ENCODE results near the gene ELSPBP1. TPM values are rescaled to one million over a fixed set of nuclear protein-coding genes. Genes with fewer than 3 reads are reported as not detected.

Gene ELSPBP1
- total RNA-seq, 1 experiment from 2014 or later: not detected

GRCh38 chr19:48020686-48021085 is 26.3 kb downstream of the ELSPBP1 start (continued):
- TF ChIP-seq POLR2AphosphoS5 (IDR thresholded peaks at IDR 0.05; ENCODE audit: low read depth, low read length): no peak
- TF ChIP-seq ELF1 (IDR thresholded peaks at IDR 0.05; ENCODE audit: borderline replicate concordance, low read depth): no peak

DNA sequence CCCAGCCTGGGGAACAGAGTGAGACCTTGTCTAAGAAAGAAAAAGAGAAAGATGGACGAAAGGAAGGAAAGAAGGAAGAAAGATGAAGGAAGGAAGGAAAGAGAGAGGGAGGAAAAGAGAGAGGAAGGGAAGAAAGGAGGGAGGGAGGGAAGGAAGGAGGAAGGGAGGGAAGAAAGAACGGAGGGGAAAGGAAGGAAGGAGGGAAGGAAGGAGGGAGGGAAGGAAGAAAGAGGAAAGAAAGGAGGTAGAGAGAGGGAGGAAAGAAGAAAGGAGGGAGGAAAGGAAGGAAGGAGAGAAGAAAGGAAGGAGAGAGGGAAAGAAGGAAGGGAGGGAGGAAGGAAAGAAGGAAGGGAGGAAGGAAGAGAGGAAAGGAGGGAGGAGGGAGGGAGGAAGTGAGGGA is 28.6 kb downstream of the ELSPBP1 start:
- Histone ChIP-seq H3K9ac (ENCODE audit: low read length) (no peak overlapping the region), H3K9me3 (ENCODE audit: control insufficient read depth in 1 of 2, insufficient read depth in 1 of 2, low read depth in 1 of 2, low read length in 2 of 2) (no peaks in the 10 kb centered on the region), H3K4me1 (ENCODE audit: control insufficient read depth in 1 of 2, insufficient read depth in 2 of 2, low read length in 2 of 2) (peaks cover 0 to 9% of the 10 kb centered on the region in 2 experiments; a peak in 2 of 4 replicates), H3K4me2 (ENCODE audit: low read length) (no peak overlapping the region), H3K4me3 (replicated peaks in 1 of 2; ENCODE audit: low read depth in 1 of 2, low read length in 2 of 2) (no peak overlapping the region), H3K79me2 (ENCODE audit: insufficient read depth, low read length) (no peaks in the 10 kb centered on the region), H3K27me3 (ENCODE audit: insufficient read depth, low read length) (peaks cover 19% of the 10 kb centered on the region; the same call in 1 of the 2 replicates), H3K27ac (ENCODE audit: low read depth, low read length) (no peak overlapping the region), H4K20me1 (ENCODE audit: insufficient read depth) (no peaks in the 10 kb centered on the region), H3K36me3 (ENCODE audit: control insufficient read depth in 1 of 2, insufficient read depth in 2 of 2, low read length in 2 of 2) (no peaks in the 10 kb centered on the region), H3K9me2 (ENCODE audit: insufficient read depth) (no peaks in the 10 kb centered on the region), H2AFZ (ENCODE audit: low read depth, low read length, poor library complexity, severe bottlenecking) (no peak overlapping the region)
- ChIA-PET CTCF (no interaction called here), POLR2A (no interaction called here), RAD21 (ENCODE audit: low non-redundant PET in 1 of 2, low total read pairs in 2 of 2, uncharacterized antibody in 2 of 2, unreplicated experiment in 2 of 2) (no interaction called here)
- no peak for ATAC-seq
- BruUV-seq (replicated peaks): no TSS peak
- no peak for DNase-seq (ENCODE audit: low read depth, low spot score)
- TF ChIP-seq JUND (IDR thresholded peaks at IDR 0.05) (no peak), REST (IDR thresholded peaks at IDR 0.05; ENCODE audit: low read depth) (no peak), EGR1 (IDR thresholded peaks at IDR 0.05; ENCODE audit: low read depth) (no peak), YY1 (IDR thresholded peaks at IDR 0.05; ENCODE audit: extremely low read depth, insufficient replicate concordance, low read depth, low read length) (no peak), EZH2 (IDR thresholded peaks at IDR 0.05) (no peak), TCF7L2 (IDR thresholded peaks at IDR 0.05; ENCODE audit: borderline replicate concordance, extremely low read depth, insufficient read depth, insufficient read length) (no peak), CBX3 (IDR thresholded peaks at IDR 0.05; ENCODE audit: low read depth) (no peak), ZFX (IDR thresholded peaks at IDR 0.05) (no peak), EZH2phosphoT487 (IDR thresholded peaks at IDR 0.05; ENCODE audit: borderline replicate concordance) (no peak), POLR2AphosphoS5 (IDR thresholded peaks at IDR 0.05; ENCODE audit: low read depth, low read length) (no peak), RAD21 (IDR thresholded peaks at IDR 0.05; ENCODE audit: low read depth) (no peak)
- TF ChIP-seq, protein P1, sequence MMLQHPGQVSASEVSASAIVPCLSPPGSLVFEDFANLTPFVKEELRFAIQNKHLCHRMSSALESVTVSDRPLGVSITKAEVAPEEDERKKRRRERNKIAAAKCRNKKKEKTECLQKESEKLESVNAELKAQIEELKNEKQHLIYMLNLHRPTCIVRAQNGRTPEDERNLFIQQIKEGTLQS (IDR thresholded peaks at IDR 0.05): no peak
- TF ChIP-seq, protein P2, sequence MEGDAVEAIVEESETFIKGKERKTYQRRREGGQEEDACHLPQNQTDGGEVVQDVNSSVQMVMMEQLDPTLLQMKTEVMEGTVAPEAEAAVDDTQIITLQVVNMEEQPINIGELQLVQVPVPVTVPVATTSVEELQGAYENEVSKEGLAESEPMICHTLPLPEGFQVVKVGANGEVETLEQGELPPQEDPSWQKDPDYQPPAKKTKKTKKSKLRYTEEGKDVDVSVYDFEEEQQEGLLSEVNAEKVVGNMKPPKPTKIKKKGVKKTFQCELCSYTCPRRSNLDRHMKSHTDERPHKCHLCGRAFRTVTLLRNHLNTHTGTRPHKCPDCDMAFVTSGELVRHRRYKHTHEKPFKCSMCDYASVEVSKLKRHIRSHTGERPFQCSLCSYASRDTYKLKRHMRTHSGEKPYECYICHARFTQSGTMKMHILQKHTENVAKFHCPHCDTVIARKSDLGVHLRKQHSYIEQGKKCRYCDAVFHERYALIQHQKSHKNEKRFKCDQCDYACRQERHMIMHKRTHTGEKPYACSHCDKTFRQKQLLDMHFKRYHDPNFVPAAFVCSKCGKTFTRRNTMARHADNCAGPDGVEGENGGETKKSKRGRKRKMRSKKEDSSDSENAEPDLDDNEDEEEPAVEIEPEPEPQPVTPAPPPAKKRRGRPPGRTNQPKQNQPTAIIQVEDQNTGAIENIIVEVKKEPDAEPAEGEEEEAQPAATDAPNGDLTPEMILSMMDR (IDR thresholded peaks at IDR 0.05 in 2 of 3, conservative IDR thresholded peaks at IDR 0.05 in 1 of 3; ENCODE audit: borderline replicate concordance in 1 of 3, insufficient read depth in 1 of 3, low read depth in 2 of 3, low read length in 2 of 3): no peak
- intact Hi-C loops (cut with micrococcal nuclease): no loop called here

Measured in HCT116 (cell line).